Measurements from ENCODE around the gene KRT7. TPM values are rescaled to one million over a fixed set of nuclear protein-coding genes. Genes with fewer than 3 reads are reported as not detected.
A peak's percentile ranks its signal among the peaks of the same experiment; 100 is the strongest.

KRT7 gene
- total RNA-seq, 2 donors from 2014 or later, result 69.2 to 196 TPM

DNA sequence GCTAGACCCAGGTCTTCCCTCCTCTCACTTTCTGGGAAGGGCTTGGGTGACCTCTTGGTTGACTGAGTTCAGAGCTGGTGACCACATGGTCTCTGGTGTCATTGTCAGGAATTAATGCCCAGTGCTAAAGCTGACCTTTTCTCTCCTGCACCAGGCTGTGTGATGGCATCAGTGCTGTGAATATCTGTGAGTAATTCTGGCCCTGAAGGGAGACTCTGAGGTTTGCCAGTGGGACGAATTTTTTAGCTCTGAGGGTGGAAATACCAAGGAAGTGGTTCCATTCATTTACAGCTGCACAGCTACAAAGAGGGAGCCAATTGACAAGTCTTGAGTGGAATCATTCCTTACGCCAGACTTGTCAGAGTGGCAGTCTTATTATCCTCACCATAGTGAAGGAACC, 35.2 kb downstream of the KRT7 start:
- no peak overlapping the region for H3K27ac ChIP-seq
- H3K4me3 ChIP-seq, result no peak overlapping the region
- H3K36me3 ChIP-seq (replicated peaks in 1 of 2; ENCODE audit: insufficient read depth in 1 of 2, low read depth in 2 of 2), result no peaks in the 10 kb centered on the region
- peaks cover 12% of the 10 kb centered on the region for H3K4me1 ChIP-seq
- TF ChIP-seq, protein P1, sequence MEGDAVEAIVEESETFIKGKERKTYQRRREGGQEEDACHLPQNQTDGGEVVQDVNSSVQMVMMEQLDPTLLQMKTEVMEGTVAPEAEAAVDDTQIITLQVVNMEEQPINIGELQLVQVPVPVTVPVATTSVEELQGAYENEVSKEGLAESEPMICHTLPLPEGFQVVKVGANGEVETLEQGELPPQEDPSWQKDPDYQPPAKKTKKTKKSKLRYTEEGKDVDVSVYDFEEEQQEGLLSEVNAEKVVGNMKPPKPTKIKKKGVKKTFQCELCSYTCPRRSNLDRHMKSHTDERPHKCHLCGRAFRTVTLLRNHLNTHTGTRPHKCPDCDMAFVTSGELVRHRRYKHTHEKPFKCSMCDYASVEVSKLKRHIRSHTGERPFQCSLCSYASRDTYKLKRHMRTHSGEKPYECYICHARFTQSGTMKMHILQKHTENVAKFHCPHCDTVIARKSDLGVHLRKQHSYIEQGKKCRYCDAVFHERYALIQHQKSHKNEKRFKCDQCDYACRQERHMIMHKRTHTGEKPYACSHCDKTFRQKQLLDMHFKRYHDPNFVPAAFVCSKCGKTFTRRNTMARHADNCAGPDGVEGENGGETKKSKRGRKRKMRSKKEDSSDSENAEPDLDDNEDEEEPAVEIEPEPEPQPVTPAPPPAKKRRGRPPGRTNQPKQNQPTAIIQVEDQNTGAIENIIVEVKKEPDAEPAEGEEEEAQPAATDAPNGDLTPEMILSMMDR (IDR thresholded peaks at IDR 0.05), result no peak
- TF ChIP-seq POLR2A (IDR thresholded peaks at IDR 0.05), result no peak
- no peak for ATAC-seq
- no peak for DNase-seq
- intact Hi-C loops (cut with DNase I), result no loop called here
- WGBS, 2 donors, result 73 to 77% methylated on average over 2 of the region's 2 CpGs
- no peaks in the 10 kb centered on the region for H3K27me3 ChIP-seq
- no peaks in the 10 kb centered on the region for H3K9me3 ChIP-seq

DNA sequence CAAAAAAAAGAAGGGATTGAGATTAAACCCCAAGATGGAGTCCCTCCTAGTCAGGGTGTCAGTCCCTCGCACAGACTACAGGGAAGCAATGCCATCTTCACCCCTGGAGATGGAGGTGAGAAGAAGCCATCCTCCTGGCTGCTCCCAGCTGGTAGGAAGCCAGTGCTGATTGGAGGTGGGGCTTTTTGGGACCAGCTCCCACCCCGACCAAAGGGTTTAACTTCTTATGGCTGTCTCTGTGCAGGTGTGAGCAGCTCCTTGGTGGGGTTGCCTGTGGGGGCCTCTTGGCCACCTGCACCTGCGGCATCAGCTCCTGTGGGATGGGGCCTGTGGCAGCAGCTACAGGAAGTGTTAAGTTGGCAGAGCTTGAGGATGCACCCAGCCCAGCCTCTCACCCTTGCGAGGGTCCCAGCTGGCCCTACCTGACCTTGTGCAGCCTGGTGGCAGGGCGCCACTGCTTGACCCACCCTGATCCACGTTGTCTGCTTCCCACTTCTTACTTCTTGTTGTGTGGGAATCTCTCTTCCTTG, 37.6 kb downstream of the KRT7 start:
- intact Hi-C loops (cut with DNase I), result no loop called here
- DNase-seq (peak in 1 of 4 donors; percentile 9), ATAC-seq (no peak)
- Histone ChIP-seq H3K4me1 (peaks cover 6% of the 10 kb centered on the region), H3K4me3 (no peak overlapping the region), H3K9me3 (no peaks in the 10 kb centered on the region), H3K27ac (no peak overlapping the region), H3K36me3 (replicated peaks in 1 of 2; ENCODE audit: insufficient read depth in 1 of 2, low read depth in 2 of 2) (no peaks in the 10 kb centered on the region), H3K27me3 (no peaks in the 10 kb centered on the region)
- TF ChIP-seq POLR2A (IDR thresholded peaks at IDR 0.05), result no peak
- TF ChIP-seq, protein P1 (IDR thresholded peaks at IDR 0.05), result no peak
- 82 to 86% methylated on average over 3 to 5 of the region's 6 CpGs for WGBS, 2 donors

DNA sequence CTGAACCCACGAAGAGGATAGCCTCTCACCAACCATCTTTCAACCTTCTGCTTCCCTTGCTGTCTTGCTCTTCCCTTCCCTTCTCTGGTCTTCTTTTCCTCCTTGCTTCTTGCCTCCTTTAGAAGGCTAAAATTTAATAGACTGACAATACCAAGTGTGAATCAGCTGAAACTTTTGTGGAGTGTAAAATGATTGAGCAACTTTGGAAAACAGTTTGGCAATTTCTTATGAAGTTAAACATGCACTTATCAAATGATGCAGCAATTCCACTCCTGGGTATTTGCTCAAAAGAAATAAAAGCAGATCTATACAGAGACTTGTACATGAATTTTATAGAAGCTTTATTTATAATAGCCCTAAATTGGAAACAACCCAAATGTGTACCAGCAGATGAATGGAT, 38.1 kb downstream of the KRT7 start:
- Histone ChIP-seq H3K4me3 (no peak overlapping the region), H3K9me3 (no peaks in the 10 kb centered on the region), H3K36me3 (replicated peaks in 1 of 2; ENCODE audit: insufficient read depth in 1 of 2, low read depth in 2 of 2) (no peaks in the 10 kb centered on the region), H3K27me3 (no peaks in the 10 kb centered on the region), H3K4me1 (peaks cover 6% of the 10 kb centered on the region), H3K27ac (no peak overlapping the region)
- DNase-seq, result no peak
- no peak for TF ChIP-seq POLR2A (IDR thresholded peaks at IDR 0.05)
- TF ChIP-seq, protein P1 (IDR thresholded peaks at IDR 0.05), result no peak
- no peak for ATAC-seq
- WGBS, 2 donors, result 87 to 93% methylated on average over 1 of the region's 1 CpG
- intact Hi-C loops (cut with DNase I), result no loop called here

DNA sequence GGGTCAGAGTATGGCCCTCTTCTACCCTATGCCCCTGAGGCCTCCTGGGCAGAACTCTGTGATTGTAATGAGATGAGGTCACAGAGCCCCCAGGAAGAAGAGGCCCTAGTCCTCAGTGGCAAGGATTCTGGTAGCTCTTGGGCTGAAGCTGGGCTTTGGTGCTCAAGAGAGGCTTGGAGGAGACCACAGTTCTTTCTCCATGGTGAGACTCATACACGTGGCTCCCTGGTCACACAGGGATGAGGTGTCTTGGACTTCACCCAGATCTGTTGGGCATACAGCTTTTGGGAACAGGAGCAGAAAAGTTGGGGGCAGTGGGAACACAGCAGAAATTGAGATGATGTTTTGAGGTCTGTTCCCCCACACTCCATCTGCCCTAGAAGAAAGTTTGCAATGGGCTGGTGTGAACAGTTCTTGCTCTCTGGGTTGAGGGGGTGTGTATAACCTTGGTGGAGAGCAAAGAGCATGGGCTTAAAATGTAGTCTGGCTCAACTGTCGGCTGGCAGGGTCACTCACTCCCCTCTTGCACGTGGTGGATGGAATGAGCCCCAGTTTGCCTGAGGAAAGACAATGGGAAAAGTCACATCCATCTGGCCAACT, 41.6 kb downstream of the KRT7 start, which contains the start of gene KRT86:
Gene KRT86, plus strand, starts transcription at position 125 of the 600 bp plus-strand sequence. CDS start 27,272 bp downstream, outside the sequence.
- H3K27me3 ChIP-seq, result no peaks in the 10 kb centered on the region
- TF ChIP-seq POLR2A (IDR thresholded peaks at IDR 0.05), result no peak
- TF ChIP-seq, protein P1 (IDR thresholded peaks at IDR 0.05), result no peak
- no peak within 1 kb of the TSS for H3K4me3 ChIP-seq
- H3K4me1 ChIP-seq, result peaks cover 30% of the 10 kb centered on the region
- no peak within 1 kb of the TSS for H3K27ac ChIP-seq
- 69 to 83% methylated on average over 3 of the region's 3 CpGs for WGBS, 2 donors
- H3K9me3 ChIP-seq, result no peaks in the 10 kb centered on the region
- DNase-seq (no peak), ATAC-seq (no peak)
- H3K36me3 ChIP-seq (replicated peaks in 1 of 2; ENCODE audit: insufficient read depth in 1 of 2, low read depth in 2 of 2), result no peaks in the 10 kb centered on the region
- intact Hi-C loops (cut with DNase I), result no loop called here

DNA sequence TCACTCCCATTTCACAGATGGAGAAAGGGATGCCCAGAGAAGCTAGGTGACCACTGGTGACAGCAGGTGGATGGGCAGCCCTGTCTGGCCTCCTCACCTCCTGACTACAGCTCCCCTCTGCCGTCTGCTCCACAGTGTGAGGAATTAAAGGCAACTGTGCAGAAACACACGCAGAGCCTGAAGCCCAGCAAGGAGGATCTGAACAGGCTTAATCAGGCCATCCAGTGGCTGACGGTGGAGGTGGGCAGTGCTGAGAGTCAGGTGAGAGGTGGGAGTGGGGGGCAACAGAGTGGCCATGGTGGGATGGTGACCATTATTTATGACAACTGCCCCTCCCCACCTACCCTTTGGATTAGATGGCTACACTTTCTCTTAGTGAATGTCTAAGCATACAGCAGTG, 42.6 kb downstream of the KRT7 start:
- 84 to 87% methylated on average over 3 of the region's 3 CpGs for WGBS, 2 donors
- Histone ChIP-seq H3K27ac (no peak overlapping the region), H3K36me3 (replicated peaks in 1 of 2; ENCODE audit: insufficient read depth in 1 of 2, low read depth in 2 of 2) (no peaks in the 10 kb centered on the region), H3K4me1 (peaks cover 41% of the 10 kb centered on the region), H3K27me3 (no peaks in the 10 kb centered on the region), H3K9me3 (no peaks in the 10 kb centered on the region), H3K4me3 (no peak overlapping the region)
- DNase-seq (no peak), ATAC-seq (no peak)
- TF ChIP-seq POLR2A (IDR thresholded peaks at IDR 0.05), result no peak
- TF ChIP-seq, protein P1 (IDR thresholded peaks at IDR 0.05), result no peak
- intact Hi-C loops (cut with DNase I), result no loop called here

Measured in body of pancreas (tissue), 4 donors.